Mesangial cell (primary cell): ENCODE results near the gene PRMT6. TPM values are rescaled to one million over a fixed set of nuclear protein-coding genes. Genes with fewer than 3 reads are reported as not detected.

Experiments used
- total RNA-seq: library from RNA; depleted of rRNA; stranded (reverse); fragments of >200 nt; gene quantifications from 2 replicates; pipeline ENCODE4 v1.2.3, GENCODE V29; 2015

The PRMT6 gene
- 20.9 and 21.3 TPM in 2 replicates for total RNA-seq

DNA sequence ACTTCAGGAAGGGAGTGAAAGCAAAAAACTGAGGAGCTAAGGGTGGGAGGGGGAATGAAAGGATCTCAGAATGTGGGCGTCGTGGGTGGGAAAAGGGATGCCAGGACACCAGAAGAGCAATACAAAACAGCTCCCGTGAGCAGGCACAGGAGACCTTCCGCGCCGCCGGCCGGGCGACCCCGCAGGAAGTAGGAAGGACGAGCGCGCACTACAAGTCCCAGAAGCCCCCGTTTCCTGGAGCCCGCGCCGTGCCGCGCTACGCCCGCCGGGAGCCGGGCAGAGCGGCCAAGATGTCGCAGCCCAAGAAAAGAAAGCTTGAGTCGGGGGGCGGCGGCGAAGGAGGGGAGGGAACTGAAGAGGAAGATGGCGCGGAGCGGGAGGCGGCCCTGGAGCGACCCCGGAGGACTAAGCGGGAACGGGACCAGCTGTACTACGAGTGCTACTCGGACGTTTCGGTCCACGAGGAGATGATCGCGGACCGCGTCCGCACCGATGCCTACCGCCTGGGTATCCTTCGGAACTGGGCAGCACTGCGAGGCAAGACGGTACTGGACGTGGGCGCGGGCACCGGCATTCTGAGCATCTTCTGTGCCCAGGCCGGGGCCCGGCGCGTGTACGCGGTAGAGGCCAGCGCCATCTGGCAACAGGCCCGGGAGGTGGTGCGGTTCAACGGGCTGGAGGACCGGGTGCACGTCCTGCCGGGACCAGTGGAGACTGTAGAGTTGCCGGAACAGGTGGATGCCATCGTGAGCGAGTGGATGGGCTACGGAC lies at the start of gene PRMT6:
PRMT6 (plus strand) TSS at position 249 of the 771 bp plus-strand sequence; CDS start at position 291, 42 bp downstream.

Other genes with a start within 250 kb of the PRMT6 start
- gene NTNG1, start 84.4 kb downstream of the PRMT6 start, total RNA-seq, result 7.9 and 17.9 TPM in 2 replicates